Panc1 (cell line): ENCODE data around the gene MRPL9. TPM values are rescaled to one million over a fixed set of nuclear protein-coding genes. Genes with fewer than 3 reads are reported as not detected.
A peak's percentile ranks its signal among the peaks of the same experiment; 100 is the strongest.

Source experiments
- ATAC-seq: fragments of 200-7000 bp; cut with Tn5 transposase; 2 replicates; pipeline ENCODE4 v1.9.1; 2020; ENCODE audit warnings: mild to moderate bottlenecking, moderate library complexity
- BruUV-seq: library from RNA; stranded (reverse); fragments of 400-500 nt; replicated peaks from 2 replicates; lab custom pipeline; 2021; lab: Mats Ljungman, UMichigan
- CTCF ChIA-PET: fragments of 300-600 bp; sonication (Branson Sonifier 250); formaldehyde crosslinking; loops from one replicate; lab custom pipeline; 2022; ENCODE audit warnings: antibody characterized with exemption; lab: Charles Lee
- POLR2A ChIA-PET: fragments of 300-600 bp; sonication (Branson Sonifier 250); formaldehyde crosslinking; loops from one replicate; lab custom pipeline; 2022; ENCODE audit warnings: antibody characterized with exemption; lab: Charles Lee
- DNase-seq: peaks from one replicate; pipeline ENCODE4 v3.0.0-alpha.2; 2010; ENCODE audit warnings: low read depth, low spot score
- H3K27ac ChIP-seq: 2 replicates; pipeline ENCODE4 v1.5.1; 2011; ENCODE audit warnings: mild to moderate bottlenecking, low read length, inconsistent platforms
- H3K27me3 ChIP-seq: fragments of 200-500 bp; sonication (Bioruptor generic); 2 replicates; pipeline ENCODE4 v1.6.0; 2014; ENCODE audit warnings: low read length, inconsistent platforms; ENCODE audit not compliant: control insufficient read depth, insufficient read depth
- H3K36me3 ChIP-seq: fragments of 200-500 bp; sonication (Bioruptor generic); 2 replicates; pipeline ENCODE4 v1.5.1; 2014; ENCODE audit warnings: inconsistent platforms, mild to moderate bottlenecking, low read length, moderate library complexity; ENCODE audit not compliant: control insufficient read depth, insufficient read depth
- H3K4me1 ChIP-seq: 2 replicates; pipeline ENCODE4 v1.5.1; 2011; ENCODE audit warnings: inconsistent platforms, mild to moderate bottlenecking, low read length, moderate library complexity; ENCODE audit not compliant: control insufficient read depth, insufficient read depth
- H3K4me3 ChIP-seq, 2 experiments: 2 replicates each; pipeline ENCODE4 v1.5.1; 2011 to 2012; ENCODE audit warnings: low read depth in 2 of 2, low read length in 2 of 2, mild to moderate bottlenecking in 2 of 2, inconsistent platforms in 1 of 2, moderate library complexity in 1 of 2
- H3K9me3 ChIP-seq: fragments of 200-500 bp; sonication (Bioruptor generic); 2 replicates; pipeline ENCODE4 v1.5.1; 2014; ENCODE audit warnings: low read depth, mild to moderate bottlenecking, inconsistent platforms, low read length, moderate library complexity; ENCODE audit not compliant: control insufficient read depth, insufficient read depth
- CTCF ChIP-seq: fragments of 450-650 bp; IDR thresholded peaks from 2 replicates; pipeline ENCODE4 v1.5.1; 2017; ENCODE audit warnings: mild to moderate bottlenecking
- POLR2AphosphoS5 ChIP-seq: IDR thresholded peaks from 2 replicates; pipeline ENCODE4 v1.6.1; 2012; ENCODE audit warnings: mild to moderate bottlenecking, low read depth, low read length, moderate library complexity
- SIN3A ChIP-seq: IDR thresholded peaks from 2 replicates; pipeline ENCODE4 v1.6.1; 2012; ENCODE audit warnings: low read depth, mild to moderate bottlenecking, low read length, moderate library complexity, borderline replicate concordance; ENCODE audit not compliant: insufficient read depth
- TCF7L2 ChIP-seq: IDR thresholded peaks from 2 replicates; pipeline ENCODE4 v1.6.1; 2011; ENCODE audit warnings: mild to moderate bottlenecking, low read depth, low read length, inconsistent platforms
- in situ Hi-C: cut with HindIII; loops from 2 replicates; pipeline ENCODE4 v1.10.0; 2016; ENCODE audit warnings: low sequenced_read_pairs, low pct_unique_long_range_greater_than_20kb
- intact Hi-C: fragments of 100-400 bp; cut with micrococcal nuclease; formaldehyde crosslinking; loops from one replicate; pipeline ENCODE4 v1.10.0; 2022; ENCODE audit not compliant: unreplicated experiment
- total RNA-seq: library from RNA; stranded (reverse); gene quantifications from one replicate; pipeline ENCODE4 v1.2.1, GENCODE V29; 2021; ENCODE audit not compliant: unreplicated experiment
- TF ChIP-seq, protein P1 (sequence below), 2 experiments: IDR thresholded peaks; 2 replicates each; pipeline ENCODE4 v1.6.1; 2011 to 2012; ENCODE audit warnings: low read depth in 2 of 2, control low read depth in 1 of 2, low read length in 1 of 2, mild to moderate bottlenecking in 1 of 2, moderate library complexity in 1 of 2; ENCODE audit not compliant: insufficient read depth in 1 of 2

The MRPL9 gene
- total RNA-seq, 1 experiment from 2014 or later, result 98.3 TPM

GRCh38 chr1:151716771-151717631 lies 46.3 kb downstream of the MRPL9 start, which contains the start of gene CELF3:
Gene CELF3, minus strand, starts transcription at chr1:151716803. Its CDS starts 783 bp downstream, at chr1:151716020.
- Histone ChIP-seq H3K27ac (no peak within 1 kb of the TSS), H3K9me3 (no peaks in the 10 kb centered on the region), H3K36me3 (no peaks in the 10 kb centered on the region), H3K4me3 (no peak within 1 kb of the TSS), H3K4me1 (peaks cover 7% of the 10 kb centered on the region), H3K27me3 (peaks cover 4% of the 10 kb centered on the region)
- no peak for ATAC-seq
- no peak for DNase-seq
- ChIA-PET CTCF (interaction anchor here (0.7 kb wide), 1 partner anchor 105 kb away, joined by 5 read pairs; the partner anchor contains the start of gene SNX27), POLR2A (interaction anchor here (0.6 kb wide), 1 partner anchor 10 kb away, joined by 9 read pairs; no protein-coding TSS in a partner anchor)
- in situ Hi-C loops (no loop called here), intact Hi-C loops (no loop called here)
- no TSS peak for BruUV-seq
- TF ChIP-seq, protein P1, sequence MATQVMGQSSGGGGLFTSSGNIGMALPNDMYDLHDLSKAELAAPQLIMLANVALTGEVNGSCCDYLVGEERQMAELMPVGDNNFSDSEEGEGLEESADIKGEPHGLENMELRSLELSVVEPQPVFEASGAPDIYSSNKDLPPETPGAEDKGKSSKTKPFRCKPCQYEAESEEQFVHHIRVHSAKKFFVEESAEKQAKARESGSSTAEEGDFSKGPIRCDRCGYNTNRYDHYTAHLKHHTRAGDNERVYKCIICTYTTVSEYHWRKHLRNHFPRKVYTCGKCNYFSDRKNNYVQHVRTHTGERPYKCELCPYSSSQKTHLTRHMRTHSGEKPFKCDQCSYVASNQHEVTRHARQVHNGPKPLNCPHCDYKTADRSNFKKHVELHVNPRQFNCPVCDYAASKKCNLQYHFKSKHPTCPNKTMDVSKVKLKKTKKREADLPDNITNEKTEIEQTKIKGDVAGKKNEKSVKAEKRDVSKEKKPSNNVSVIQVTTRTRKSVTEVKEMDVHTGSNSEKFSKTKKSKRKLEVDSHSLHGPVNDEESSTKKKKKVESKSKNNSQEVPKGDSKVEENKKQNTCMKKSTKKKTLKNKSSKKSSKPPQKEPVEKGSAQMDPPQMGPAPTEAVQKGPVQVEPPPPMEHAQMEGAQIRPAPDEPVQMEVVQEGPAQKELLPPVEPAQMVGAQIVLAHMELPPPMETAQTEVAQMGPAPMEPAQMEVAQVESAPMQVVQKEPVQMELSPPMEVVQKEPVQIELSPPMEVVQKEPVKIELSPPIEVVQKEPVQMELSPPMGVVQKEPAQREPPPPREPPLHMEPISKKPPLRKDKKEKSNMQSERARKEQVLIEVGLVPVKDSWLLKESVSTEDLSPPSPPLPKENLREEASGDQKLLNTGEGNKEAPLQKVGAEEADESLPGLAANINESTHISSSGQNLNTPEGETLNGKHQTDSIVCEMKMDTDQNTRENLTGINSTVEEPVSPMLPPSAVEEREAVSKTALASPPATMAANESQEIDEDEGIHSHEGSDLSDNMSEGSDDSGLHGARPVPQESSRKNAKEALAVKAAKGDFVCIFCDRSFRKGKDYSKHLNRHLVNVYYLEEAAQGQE (IDR thresholded peaks at IDR 0.05; ENCODE audit: insufficient read depth in 1 of 2, low read depth in 2 of 2, low read length in 1 of 2), result peak; percentile 78 to 86
- no peak for TF ChIP-seq CTCF

GRCh38 chr1:151716405-151716762 lies 46.9 kb downstream of the MRPL9 start:
- ChIA-PET CTCF (interaction anchor here (0.7 kb wide), 1 partner anchor 104 kb away, joined by 5 read pairs; the partner anchor contains the start of gene SNX27), POLR2A (interaction anchor here (0.6 kb wide), 1 partner anchor 9 kb away, joined by 9 read pairs; no protein-coding TSS in a partner anchor)
- Histone ChIP-seq H3K9me3 (no peaks in the 10 kb centered on the region), H3K36me3 (no peaks in the 10 kb centered on the region), H3K4me1 (peaks cover 7% of the 10 kb centered on the region), H3K4me3 (no peak overlapping the region), H3K27ac (no peak overlapping the region), H3K27me3 (no peaks in the 10 kb centered on the region; the same call in 1 of the 2 replicates)
- no peak for ATAC-seq
- intact Hi-C loops (no loop called here), in situ Hi-C loops (no loop called here)
- DNase-seq, result no peak
- no TSS peak for BruUV-seq
- TF ChIP-seq, protein P1 (IDR thresholded peaks at IDR 0.05; ENCODE audit: insufficient read depth in 1 of 2, low read depth in 2 of 2, low read length in 1 of 2), result no peak
- no peak for TF ChIP-seq TCF7L2
- TF ChIP-seq SIN3A, result no peak
- TF ChIP-seq POLR2AphosphoS5, result no peak
- no peak for TF ChIP-seq CTCF
